PC-3 (cell line): ENCODE data around the gene AKAP8. TPM values are rescaled to one million over a fixed set of nuclear protein-coding genes. Genes with fewer than 3 reads are reported as not detected.
"Not testable (repeated sequence)": the region's sequence is repeated elsewhere in the genome, so short reads cannot be mapped to it uniquely, and the experiment has no call there.

Experiments used
- ATAC-seq: fragments of 200-7000 bp; cut with Tn5 transposase; 2 replicates; pipeline ENCODE4 v1.9.1; 2020; ENCODE audit warnings: mild to moderate bottlenecking, moderate library complexity
- BruUV-seq: library from RNA; stranded (reverse); fragments of 400-500 nt; replicated peaks from 2 replicates; lab custom pipeline; 2021; lab: Mats Ljungman, UMichigan
- CTCF ChIA-PET: fragments of 300-600 bp; sonication (Branson Sonifier 250); formaldehyde crosslinking; loops from one replicate; lab custom pipeline; 2022; ENCODE audit warnings: antibody characterized with exemption; lab: Charles Lee
- POLR2A ChIA-PET: fragments of 300-600 bp; sonication (Branson Sonifier 250); formaldehyde crosslinking; loops from one replicate; lab custom pipeline; 2022; ENCODE audit warnings: antibody characterized with exemption; ENCODE audit not compliant: unreplicated experiment; lab: Charles Lee
- DNase-seq: peaks from one replicate; pipeline ENCODE4 v3.0.0-alpha.2; 2015
- H2AFZ ChIP-seq: fragments of 300-600 bp; sonication (generic); 2 replicates; pipeline ENCODE4 v1.6.0; 2016; ENCODE audit warnings: antibody characterized with exemption, low read length
- H3F3A ChIP-seq: fragments of 300-600 bp; sonication (generic); one replicate; pipeline ENCODE4 v1.6.0; 2017; ENCODE audit warnings: antibody characterized with exemption, low read length, control low read depth, mild to moderate bottlenecking; ENCODE audit not compliant: unreplicated experiment
- H3K27ac ChIP-seq: fragments of 300-600 bp; sonication (generic); 2 replicates; pipeline ENCODE4 v1.5.1; 2016; ENCODE audit warnings: mild to moderate bottlenecking, low read length
- H3K27me3 ChIP-seq: fragments of 300-600 bp; sonication (generic); 2 replicates; pipeline ENCODE4 v1.6.1; 2016; ENCODE audit warnings: low read length, mixed read lengths
- H3K36me3 ChIP-seq: fragments of 300-600 bp; sonication (generic); 2 replicates; pipeline ENCODE4 v1.6.1; 2016; ENCODE audit warnings: low read depth, mixed run types, low read length, mixed read lengths
- H3K4me1 ChIP-seq: fragments of 300-600 bp; sonication (generic); 2 replicates; pipeline ENCODE4 v1.5.1; 2016; ENCODE audit warnings: low read length; ENCODE audit not compliant: insufficient read depth
- H3K4me2 ChIP-seq: fragments of 300-600 bp; sonication (generic); 2 replicates; pipeline ENCODE4 v1.6.0; 2016; ENCODE audit warnings: low read length
- H3K4me3 ChIP-seq: fragments of 300-600 bp; sonication (generic); 2 replicates; pipeline ENCODE4 v1.5.1; 2016; ENCODE audit warnings: mild to moderate bottlenecking, low read length, mixed read lengths
- H3K79me2 ChIP-seq: fragments of 300-600 bp; sonication (generic); 2 replicates; pipeline ENCODE4 v1.6.1; 2017; ENCODE audit warnings: low read length, mixed read lengths
- H3K9ac ChIP-seq: fragments of 300-600 bp; sonication (generic); 2 replicates; pipeline ENCODE4 v1.6.0; 2016; ENCODE audit warnings: mild to moderate bottlenecking, low read length
- H3K9me2 ChIP-seq: fragments of 300-600 bp; sonication (generic); replicated peaks from 2 replicates; pipeline ENCODE4 v1.6.1; 2016; ENCODE audit warnings: mixed run types, low read length, mixed read lengths
- H3K9me3 ChIP-seq: fragments of 300-600 bp; sonication (generic); 2 replicates; pipeline ENCODE4 v1.6.1; 2016; ENCODE audit warnings: low read length, mixed read lengths
- H4K20me1 ChIP-seq: fragments of 300-600 bp; sonication (generic); 2 replicates; pipeline ENCODE4 v1.6.1; 2016; ENCODE audit warnings: low read length, mixed read lengths
- CTCF ChIP-seq: fragments of 300-600 bp; sonication (generic); conservative IDR thresholded peaks from 2 replicates; pipeline ENCODE4 v1.5.1; 2017; ENCODE audit warnings: antibody characterized with exemption, low read depth, mild to moderate bottlenecking, low read length
- EZH2 ChIP-seq: fragments of 300-600 bp; sonication (generic); IDR thresholded peaks from one replicate; pipeline ENCODE4 v1.6.1; 2017; ENCODE audit warnings: antibody characterized with exemption, mild to moderate bottlenecking, low read length; ENCODE audit not compliant: unreplicated experiment
- EZH2phosphoT487 ChIP-seq: fragments of 300-600 bp; sonication (generic); IDR thresholded peaks from 2 replicates; pipeline ENCODE4 v1.6.1; 2018; ENCODE audit warnings: mild to moderate bottlenecking, antibody characterized with exemption, low read length, borderline replicate concordance
- intact Hi-C: fragments of 100-400 bp; cut with micrococcal nuclease; formaldehyde crosslinking; loops from 2 replicates; pipeline ENCODE4 v1.9.0; 2023
- total RNA-seq: library from RNA; depleted of rRNA; stranded (reverse); fragments of >200 nt; gene quantifications from 2 replicates; pipeline ENCODE4 v1.2.3, GENCODE V29; 2014

Gene AKAP8
- total RNA-seq, 1 experiment from 2014 or later = 36.3 TPM

GRCh38 chr19:15365264-15365663 lies 14.3 kb downstream of the AKAP8 start:
- H3K27me3 ChIP-seq = no peaks in the 10 kb centered on the region
- ATAC-seq (no peak), DNase-seq (no peak)
- no peak overlapping the region for H2AFZ ChIP-seq
- POLR2A ChIA-PET = no interaction called here
- no peak overlapping the region for H3K4me3 ChIP-seq
- no peak overlapping the region for H3K27ac ChIP-seq
- H4K20me1 ChIP-seq = no peaks in the 10 kb centered on the region
- no peaks in the 10 kb centered on the region for H3K4me1 ChIP-seq
- H3F3A ChIP-seq = no peaks in the 10 kb centered on the region
- no peak for TF ChIP-seq EZH2phosphoT487
- TF ChIP-seq EZH2 = no peak
- no peak for TF ChIP-seq CTCF
- H3K36me3 ChIP-seq = peaks cover 42% of the 10 kb centered on the region
- CTCF ChIA-PET = no interaction called here
- no peak overlapping the region for H3K9ac ChIP-seq
- no peaks in the 10 kb centered on the region for H3K79me2 ChIP-seq
- intact Hi-C loops = no loop called here
- BruUV-seq = no TSS peak
- H3K9me3 ChIP-seq = no peaks in the 10 kb centered on the region
- no peaks in the 10 kb centered on the region for H3K9me2 ChIP-seq
- H3K4me2 ChIP-seq = no peak overlapping the region

GRCh38 chr19:15363791-15364190 lies 15.8 kb downstream of the AKAP8 start:
- not testable (repeated sequence) for DNase-seq

GRCh38 chr19:15363048-15363447 lies 16.5 kb downstream of the AKAP8 start:
- H3K27ac ChIP-seq, DNase-seq, BruUV-seq, POLR2A ChIA-PET, H3K4me1 ChIP-seq, H3K4me2 ChIP-seq, ATAC-seq, H4K20me1 ChIP-seq, H2AFZ ChIP-seq, H3K79me2 ChIP-seq, H3K9ac ChIP-seq, H3K27me3 ChIP-seq, H3K4me3 ChIP-seq, CTCF ChIA-PET, H3K9me3 ChIP-seq, intact Hi-C loops, H3F3A ChIP-seq, H3K9me2 ChIP-seq: not testable (repeated sequence)
- peaks cover 48% of the 10 kb centered on the region for H3K36me3 ChIP-seq

More at GRCh38 chr19:15363791-15364190, 15.8 kb downstream of the AKAP8 start:
- BruUV-seq, H3K4me3 ChIP-seq, intact Hi-C loops, H3K27me3 ChIP-seq, ATAC-seq, CTCF ChIA-PET, H3K27ac ChIP-seq, H3K9me3 ChIP-seq, H3K9me2 ChIP-seq, H3K79me2 ChIP-seq, H3K9ac ChIP-seq, H2AFZ ChIP-seq, H4K20me1 ChIP-seq, H3K4me1 ChIP-seq, H3K4me2 ChIP-seq, H3F3A ChIP-seq, POLR2A ChIA-PET: not testable (repeated sequence)
- peaks cover 44% of the 10 kb centered on the region for H3K36me3 ChIP-seq

- not testable (repeated sequence) for H2AFZ ChIP-seq
These were observed 19.6 kb downstream of the AKAP8 start for GRCh38 chr19:15360015-15360414.

More at GRCh38 chr19:15360015-15360414, 19.6 kb downstream of the AKAP8 start:
- H3K79me2 ChIP-seq, H3F3A ChIP-seq, H3K9me2 ChIP-seq, DNase-seq, H4K20me1 ChIP-seq, H3K27me3 ChIP-seq, ATAC-seq, H3K9ac ChIP-seq, BruUV-seq, intact Hi-C loops, H3K4me3 ChIP-seq, H3K4me1 ChIP-seq, POLR2A ChIA-PET, H3K9me3 ChIP-seq, H3K27ac ChIP-seq, CTCF ChIA-PET, H3K4me2 ChIP-seq: not testable (repeated sequence)
- peaks cover 48% of the 10 kb centered on the region for H3K36me3 ChIP-seq
